BE2C (cell line): Measurements from ENCODE around the gene POFUT2.

Source experiments
- DNase-seq: peaks from one replicate; pipeline ENCODE4 v3.0.0-alpha.2; 2020
- H3K27me3 ChIP-seq: fragments of 250-450 bp; sonication (Bioruptor Pico); 2 replicates; pipeline ENCODE4 v1.5.1; 2020; ENCODE audit warnings: mild to moderate bottlenecking
- H3K36me3 ChIP-seq: fragments of 250-450 bp; sonication (Bioruptor Pico); 2 replicates; pipeline ENCODE4 v1.5.1; 2020; ENCODE audit warnings: mild to moderate bottlenecking
- H3K4me1 ChIP-seq: fragments of 250-450 bp; sonication (Bioruptor Pico); 2 replicates; pipeline ENCODE4 v1.5.1; 2020
- H3K4me3 ChIP-seq: 2 replicates; pipeline ENCODE4 v1.5.1; 2011; ENCODE audit warnings: low read depth, low read length
- H3K9me3 ChIP-seq: fragments of 250-450 bp; sonication (Bioruptor Pico); 2 replicates; pipeline ENCODE4 v1.5.1; 2020
- TF ChIP-seq, protein P1 (sequence below): IDR thresholded peaks from 2 replicates; pipeline ENCODE4 v1.5.1; 2012; ENCODE audit warnings: mild to moderate bottlenecking, low read depth, low read length

POFUT2 gene

GRCh38 chr21:45296638-45297037, 8.9 kb upstream of the POFUT2 start:
- no peak overlapping the region for H3K4me3 ChIP-seq
- no peak for DNase-seq
- H3K36me3 ChIP-seq: no peaks in the 10 kb centered on the region
- TF ChIP-seq, protein P1, sequence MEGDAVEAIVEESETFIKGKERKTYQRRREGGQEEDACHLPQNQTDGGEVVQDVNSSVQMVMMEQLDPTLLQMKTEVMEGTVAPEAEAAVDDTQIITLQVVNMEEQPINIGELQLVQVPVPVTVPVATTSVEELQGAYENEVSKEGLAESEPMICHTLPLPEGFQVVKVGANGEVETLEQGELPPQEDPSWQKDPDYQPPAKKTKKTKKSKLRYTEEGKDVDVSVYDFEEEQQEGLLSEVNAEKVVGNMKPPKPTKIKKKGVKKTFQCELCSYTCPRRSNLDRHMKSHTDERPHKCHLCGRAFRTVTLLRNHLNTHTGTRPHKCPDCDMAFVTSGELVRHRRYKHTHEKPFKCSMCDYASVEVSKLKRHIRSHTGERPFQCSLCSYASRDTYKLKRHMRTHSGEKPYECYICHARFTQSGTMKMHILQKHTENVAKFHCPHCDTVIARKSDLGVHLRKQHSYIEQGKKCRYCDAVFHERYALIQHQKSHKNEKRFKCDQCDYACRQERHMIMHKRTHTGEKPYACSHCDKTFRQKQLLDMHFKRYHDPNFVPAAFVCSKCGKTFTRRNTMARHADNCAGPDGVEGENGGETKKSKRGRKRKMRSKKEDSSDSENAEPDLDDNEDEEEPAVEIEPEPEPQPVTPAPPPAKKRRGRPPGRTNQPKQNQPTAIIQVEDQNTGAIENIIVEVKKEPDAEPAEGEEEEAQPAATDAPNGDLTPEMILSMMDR: no peak
- no peaks in the 10 kb centered on the region for H3K27me3 ChIP-seq
- peaks cover 4% of the 10 kb centered on the region; the same call in 1 of the 2 replicates for H3K4me1 ChIP-seq
- no peaks in the 10 kb centered on the region for H3K9me3 ChIP-seq

GRCh38 chr21:45295576-45296365, 8.1 kb upstream of the POFUT2 start:
- no peak overlapping the region for H3K4me3 ChIP-seq
- H3K27me3 ChIP-seq: no peaks in the 10 kb centered on the region
- peaks cover 7% of the 10 kb centered on the region; the same call in 1 of the 2 replicates for H3K4me1 ChIP-seq
- no peaks in the 10 kb centered on the region for H3K9me3 ChIP-seq
- H3K36me3 ChIP-seq: no peaks in the 10 kb centered on the region
- DNase-seq: no peak
- TF ChIP-seq, protein P1: no peak

DNA sequence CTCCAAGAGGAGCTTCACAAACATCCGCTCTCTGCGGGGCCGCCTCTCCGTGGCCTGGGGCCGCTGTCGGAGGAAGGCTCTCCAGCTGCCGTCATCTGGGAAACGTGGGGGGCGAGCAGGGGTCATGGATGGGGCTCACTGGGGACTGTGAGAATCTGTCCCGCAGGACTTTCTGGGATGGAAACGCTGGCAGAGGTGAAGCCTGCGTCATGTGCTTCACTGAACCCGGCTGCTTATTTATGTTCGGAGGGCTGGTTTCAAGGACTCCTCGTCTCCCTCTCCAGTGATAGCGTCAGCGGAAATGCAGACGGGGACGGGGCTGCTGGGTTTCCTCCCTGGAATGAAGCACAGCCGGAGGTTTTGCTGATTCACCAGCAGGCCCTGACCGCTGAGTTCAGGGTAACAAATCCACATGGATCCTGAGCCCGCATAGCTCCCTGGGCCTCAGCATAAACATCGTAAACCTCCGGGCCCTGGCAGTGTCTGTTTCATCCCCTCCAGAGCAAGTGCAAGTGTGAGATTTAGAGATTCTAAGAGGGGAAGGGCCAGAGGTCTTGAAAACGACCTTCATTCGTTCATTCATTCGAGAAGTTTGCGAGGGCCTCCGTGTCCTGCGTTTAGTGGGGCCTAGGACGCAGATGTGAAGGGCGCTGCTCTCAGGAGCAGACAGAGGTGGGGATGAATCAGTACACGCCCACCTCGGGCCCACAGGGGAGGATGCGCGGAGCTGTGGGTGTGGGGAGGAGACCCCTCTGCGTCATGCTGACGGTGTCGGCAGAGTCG, 7.0 kb upstream of the POFUT2 start:
- H3K4me1 ChIP-seq: peaks cover 6% of the 10 kb centered on the region; the same call in 1 of the 2 replicates
- H3K4me3 ChIP-seq: no peak overlapping the region
- DNase-seq: peak; percentile 40
- no peaks in the 10 kb centered on the region for H3K36me3 ChIP-seq
- TF ChIP-seq, protein P1: no peak
- no peaks in the 10 kb centered on the region for H3K27me3 ChIP-seq
- H3K9me3 ChIP-seq: no peaks in the 10 kb centered on the region

- TF ChIP-seq, protein P1: no peak
- Histone ChIP-seq H3K27me3 (no peaks in the 10 kb centered on the region), H3K4me3 (no peak overlapping the region)
Observed at GRCh38 chr21:45293726-45294401, 6.2 kb upstream of the POFUT2 start.

DNA sequence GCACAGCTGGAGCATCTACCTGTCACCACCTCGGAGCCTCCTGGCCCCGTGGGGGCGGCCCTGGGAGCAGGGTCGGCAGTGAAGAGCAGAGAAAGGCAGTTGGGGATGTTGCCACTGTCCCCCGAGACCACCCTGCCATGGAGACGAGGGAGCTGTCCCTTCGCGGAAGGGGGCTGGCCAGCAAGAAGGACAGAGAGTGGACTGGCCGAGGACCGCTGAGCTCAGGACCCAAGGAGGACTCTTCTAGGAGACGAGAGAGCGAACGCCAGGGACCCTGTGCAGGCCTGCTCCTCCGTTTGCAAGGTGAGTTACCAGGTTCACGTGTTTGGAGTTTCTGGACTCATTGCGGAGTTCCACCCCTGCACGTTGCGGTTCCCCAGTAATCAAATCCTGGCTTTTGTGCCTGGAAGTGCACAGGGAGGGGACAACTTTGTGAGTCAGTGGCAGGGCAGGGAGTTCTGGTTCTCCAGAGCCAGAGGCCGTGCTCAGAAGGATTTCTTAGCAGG, 5.6 kb upstream of the POFUT2 start:
- H3K27me3 ChIP-seq: no peaks in the 10 kb centered on the region
- peaks cover 3% of the 10 kb centered on the region; the same call in 1 of the 2 replicates for H3K4me1 ChIP-seq
- H3K4me3 ChIP-seq: no peak overlapping the region
- peak; percentile 10 for DNase-seq
- H3K36me3 ChIP-seq: no peaks in the 10 kb centered on the region
- no peaks in the 10 kb centered on the region for H3K9me3 ChIP-seq
- TF ChIP-seq, protein P1: no peak

More at GRCh38 chr21:45293726-45294401, 6.2 kb upstream of the POFUT2 start:
- Histone ChIP-seq H3K4me1 (peaks cover 3% of the 10 kb centered on the region; the same call in 1 of the 2 replicates), H3K9me3 (no peaks in the 10 kb centered on the region), H3K36me3 (no peaks in the 10 kb centered on the region)
- DNase-seq: no peak
